ENCODE data around the gene ADGRD1. TPM values are rescaled to one million over a fixed set of nuclear protein-coding genes. Genes with fewer than 3 reads are reported as not detected.
A peak's percentile ranks its signal among the peaks of the same experiment; 100 is the strongest.

The ADGRD1 gene
- total and polyA plus RNA-seq, 7 donors = 0.46 to 22.5 (median 7.2) TPM

DNA sequence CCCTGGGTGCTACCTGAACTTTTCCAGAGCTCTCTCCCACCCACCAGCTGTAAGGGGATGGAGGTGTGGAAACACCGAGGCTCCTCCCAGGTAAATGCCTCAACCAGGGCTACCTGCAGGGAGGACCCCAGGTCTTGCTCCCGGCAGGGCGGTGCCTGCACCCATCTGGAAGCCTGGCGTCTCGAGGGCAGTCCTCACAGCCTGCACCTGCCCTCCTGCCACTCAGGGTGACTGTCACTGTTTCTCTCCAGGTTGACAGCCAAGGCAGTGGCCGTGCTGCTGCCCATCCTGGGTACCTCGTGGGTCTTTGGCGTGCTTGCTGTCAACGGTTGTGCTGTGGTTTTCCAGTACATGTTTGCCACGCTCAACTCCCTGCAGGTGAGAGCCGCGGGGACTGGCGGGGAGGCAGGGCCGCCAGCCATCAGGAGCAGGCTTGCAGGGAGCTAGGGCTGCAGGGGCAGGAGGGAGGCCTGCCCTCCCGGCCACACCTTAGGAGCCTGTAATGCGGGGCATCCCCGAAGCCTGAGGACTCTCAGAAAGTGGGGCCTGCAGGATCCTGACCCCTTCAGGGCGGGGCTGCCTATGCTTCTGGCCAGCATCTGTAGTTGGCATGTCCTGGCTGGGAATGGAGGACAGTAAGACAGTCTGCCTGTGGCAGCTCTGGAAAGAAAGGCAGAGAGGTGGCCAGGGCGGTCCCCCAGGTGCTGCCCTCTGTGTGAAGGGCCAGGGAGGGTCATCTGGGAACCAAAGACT is 182.3 kb downstream of the ADGRD1 start:
- TF ChIP-seq EP300 (IDR thresholded peaks at IDR 0.05) = no peak
- TF ChIP-seq, protein P1, sequence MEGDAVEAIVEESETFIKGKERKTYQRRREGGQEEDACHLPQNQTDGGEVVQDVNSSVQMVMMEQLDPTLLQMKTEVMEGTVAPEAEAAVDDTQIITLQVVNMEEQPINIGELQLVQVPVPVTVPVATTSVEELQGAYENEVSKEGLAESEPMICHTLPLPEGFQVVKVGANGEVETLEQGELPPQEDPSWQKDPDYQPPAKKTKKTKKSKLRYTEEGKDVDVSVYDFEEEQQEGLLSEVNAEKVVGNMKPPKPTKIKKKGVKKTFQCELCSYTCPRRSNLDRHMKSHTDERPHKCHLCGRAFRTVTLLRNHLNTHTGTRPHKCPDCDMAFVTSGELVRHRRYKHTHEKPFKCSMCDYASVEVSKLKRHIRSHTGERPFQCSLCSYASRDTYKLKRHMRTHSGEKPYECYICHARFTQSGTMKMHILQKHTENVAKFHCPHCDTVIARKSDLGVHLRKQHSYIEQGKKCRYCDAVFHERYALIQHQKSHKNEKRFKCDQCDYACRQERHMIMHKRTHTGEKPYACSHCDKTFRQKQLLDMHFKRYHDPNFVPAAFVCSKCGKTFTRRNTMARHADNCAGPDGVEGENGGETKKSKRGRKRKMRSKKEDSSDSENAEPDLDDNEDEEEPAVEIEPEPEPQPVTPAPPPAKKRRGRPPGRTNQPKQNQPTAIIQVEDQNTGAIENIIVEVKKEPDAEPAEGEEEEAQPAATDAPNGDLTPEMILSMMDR (IDR thresholded peaks at IDR 0.05) = no peak
- no peak for TF ChIP-seq POLR2A (IDR thresholded peaks at IDR 0.05)
- TF ChIP-seq POLR2AphosphoS5 (IDR thresholded peaks at IDR 0.05) = no peak
- peaks cover 0 to 30% (median 19%) of the 10 kb centered on the region in 4 donors for H3K4me1 ChIP-seq
- H3K36me3 ChIP-seq = no peaks in the 10 kb centered on the region
- peak; percentile 59 for DNase-seq
- no peak overlapping the region for H3K4me3 ChIP-seq
- H3K27ac ChIP-seq = no peak overlapping the region
- no peaks in the 10 kb centered on the region for H3K9me3 ChIP-seq
- intact Hi-C loops (cut with DNase I) = no loop called here
- H3K27me3 ChIP-seq = no peaks in the 10 kb centered on the region
- WGBS, 2 donors = 65 to 78% methylated on average over 19 of the region's 19 CpGs

DNA sequence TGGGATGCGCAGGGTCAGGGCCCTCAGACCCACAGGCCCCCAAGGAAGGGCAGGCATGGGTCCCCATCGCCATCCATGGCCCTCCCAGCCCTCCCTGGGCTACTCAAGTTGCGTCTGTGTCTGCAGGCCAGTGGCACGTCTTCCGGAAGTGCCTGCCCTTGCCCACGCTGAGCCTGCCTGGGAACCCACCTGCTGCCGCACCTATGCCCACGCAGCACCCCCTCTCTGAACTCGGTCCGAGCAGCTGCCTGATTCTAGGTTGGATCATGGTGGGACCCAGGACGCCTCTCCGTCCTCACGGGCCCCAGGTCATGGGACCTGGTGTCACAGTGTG is 182.8 kb downstream of the ADGRD1 start:
- 84 to 86% methylated on average over 13 of the region's 13 CpGs for WGBS, 2 donors
- H3K9me3 ChIP-seq = no peaks in the 10 kb centered on the region
- H3K27me3 ChIP-seq = no peaks in the 10 kb centered on the region
- H3K27ac ChIP-seq = no peak overlapping the region
- no peaks in the 10 kb centered on the region for H3K36me3 ChIP-seq
- intact Hi-C loops (cut with DNase I) = no loop called here
- H3K4me1 ChIP-seq = peaks cover 0 to 28% (median 17%) of the 10 kb centered on the region in 4 donors
- peak; percentile 58 for DNase-seq
- no peak overlapping the region for H3K4me3 ChIP-seq
- no peak for TF ChIP-seq POLR2AphosphoS5 (IDR thresholded peaks at IDR 0.05)
- TF ChIP-seq, protein P1 (IDR thresholded peaks at IDR 0.05) = no peak

DNA sequence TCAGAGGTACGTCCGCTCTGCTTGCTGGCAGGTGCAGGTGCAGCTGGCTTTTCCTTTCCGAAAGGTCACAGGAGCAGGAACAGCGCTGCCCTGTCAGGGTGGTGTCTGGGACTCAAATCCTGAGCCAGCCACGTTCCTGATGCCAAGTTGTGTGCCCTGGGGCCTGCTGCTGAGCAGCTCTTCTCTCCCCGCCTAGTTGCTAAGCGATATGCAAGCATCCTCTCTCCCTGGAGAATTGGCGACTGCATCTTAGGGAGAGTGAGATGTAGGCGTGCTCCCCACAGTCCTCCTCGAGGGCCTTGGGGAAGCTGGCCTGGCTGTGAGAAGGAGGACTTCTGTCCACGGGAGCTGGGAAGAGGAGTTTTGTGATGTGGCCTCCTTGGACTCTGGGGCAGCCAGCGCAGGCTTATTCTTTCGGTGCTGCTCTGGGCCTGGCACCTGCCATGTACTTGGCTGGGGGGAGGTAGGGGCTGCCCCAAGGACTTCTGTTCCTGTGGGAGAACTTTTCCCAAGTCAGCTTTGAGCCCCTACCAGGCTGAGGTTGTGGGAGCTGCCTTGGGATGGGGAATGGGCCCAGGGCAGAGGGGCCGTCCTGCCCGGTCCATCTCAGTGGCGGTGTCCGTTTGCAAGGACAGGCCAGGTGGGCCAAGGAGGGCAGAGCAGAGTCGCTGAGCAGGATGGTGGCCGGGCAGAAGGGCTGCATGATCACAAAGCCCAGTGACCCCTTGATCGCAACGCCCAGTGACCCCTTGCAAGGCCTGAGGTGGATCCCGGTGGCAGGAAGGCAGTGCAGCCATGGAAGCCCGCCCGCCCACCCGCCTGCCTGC is 183.5 kb downstream of the ADGRD1 start:
- peak; percentile 55 for DNase-seq
- H3K27ac ChIP-seq = no peak overlapping the region
- H3K4me1 ChIP-seq = peaks cover 0 to 21% (median 10%) of the 10 kb centered on the region in 4 donors
- TF ChIP-seq POLR2AphosphoS5 (IDR thresholded peaks at IDR 0.05) (no peak), EP300 (IDR thresholded peaks at IDR 0.05) (no peak), POLR2A (IDR thresholded peaks at IDR 0.05) (no peak)
- TF ChIP-seq, protein P1 (IDR thresholded peaks at IDR 0.05) = no peak
- WGBS, 2 donors = 74 to 84% methylated on average over 25 of the region's 25 CpGs
- no peaks in the 10 kb centered on the region for H3K36me3 ChIP-seq
- intact Hi-C loops (cut with DNase I) = no loop called here
- H3K9me3 ChIP-seq = no peaks in the 10 kb centered on the region
- no peak overlapping the region for H3K4me3 ChIP-seq
- no peaks in the 10 kb centered on the region for H3K27me3 ChIP-seq

DNA sequence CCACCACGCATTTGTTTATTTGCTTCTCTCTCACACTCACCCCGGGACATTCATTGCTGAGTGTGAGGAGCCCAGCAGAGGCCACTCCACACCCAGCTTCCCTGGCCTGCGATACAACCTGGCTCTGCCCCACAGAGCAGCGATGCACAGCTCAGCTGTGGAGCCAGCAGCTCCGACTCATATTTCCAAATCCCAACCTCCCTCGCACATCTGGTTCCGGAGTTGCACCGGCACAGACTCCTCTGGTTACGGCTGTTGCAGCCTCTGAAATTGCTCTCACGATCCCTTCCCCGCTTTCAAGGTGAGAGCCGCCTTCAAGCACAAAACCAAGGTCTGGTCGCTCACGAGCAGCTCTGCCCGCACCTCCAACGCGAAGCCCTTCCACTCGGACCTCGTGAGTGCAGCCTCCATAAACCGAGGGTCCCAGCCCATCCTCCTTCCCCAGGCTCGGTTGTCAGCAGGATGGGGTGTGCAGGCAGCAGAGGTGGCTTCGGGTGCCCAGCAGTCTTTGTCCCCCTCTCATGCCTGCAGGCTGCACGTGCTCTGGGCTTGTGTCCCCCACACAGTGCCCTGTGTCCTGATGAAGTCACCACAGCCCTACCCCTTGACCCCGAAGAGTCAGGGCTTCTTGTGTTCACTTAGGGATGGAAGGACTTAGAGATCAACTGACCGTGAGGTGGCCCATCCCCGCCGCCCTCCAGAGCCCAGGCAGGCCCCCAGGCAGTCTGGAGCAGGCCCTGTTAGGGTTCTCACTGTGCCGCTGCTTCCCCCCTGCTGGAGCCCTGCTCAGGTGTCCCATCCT is 184.3 kb downstream of the ADGRD1 start:
- Histone ChIP-seq H3K27ac (no peak overlapping the region), H3K4me1 (peaks cover 0 to 15% (median 4%) of the 10 kb centered on the region in 4 donors), H3K36me3 (no peaks in the 10 kb centered on the region), H3K27me3 (no peaks in the 10 kb centered on the region), H3K9me3 (no peaks in the 10 kb centered on the region), H3K4me3 (no peak overlapping the region)
- 58 to 66% methylated on average over 28 of the region's 28 CpGs for WGBS, 2 donors
- intact Hi-C loops (cut with DNase I) = no loop called here
- TF ChIP-seq POLR2AphosphoS5 (IDR thresholded peaks at IDR 0.05) (no peak), POLR2A (IDR thresholded peaks at IDR 0.05) (no peak), EP300 (IDR thresholded peaks at IDR 0.05) (no peak)
- TF ChIP-seq, protein P1 (IDR thresholded peaks at IDR 0.05) = no peak
- peak; percentile 64 for DNase-seq
